PC-9 (cell line): ENCODE data around the gene UVRAG. TPM values are rescaled to one million over a fixed set of nuclear protein-coding genes. Genes with fewer than 3 reads are reported as not detected.

Source experiments
- BruUV-seq: library from RNA; stranded (reverse); fragments of 400-500 nt; replicated peaks from 2 replicates; lab custom pipeline; 2021; lab: Mats Ljungman, UMichigan
- CTCF ChIA-PET: fragments of 300-600 bp; sonication (Branson Sonifier 250); formaldehyde crosslinking; loops from one replicate; lab custom pipeline; 2022; ENCODE audit warnings: antibody characterized with exemption; lab: Charles Lee
- POLR2A ChIA-PET: fragments of 300-600 bp; sonication (Branson Sonifier 250); formaldehyde crosslinking; loops from one replicate; lab custom pipeline; 2022; ENCODE audit warnings: antibody characterized with exemption; ENCODE audit not compliant: unreplicated experiment; lab: Charles Lee
- DNase-seq, 2 experiments: peaks; one replicate each; pipeline versions ENCODE4 v3.0.0 to v3.0.0-alpha.2; 2015 to 2022; ENCODE audit warnings: mixed read lengths in 1 of 2
- H2AFZ ChIP-seq: fragments of 200-600 bp; sonication (generic); 2 replicates; pipeline ENCODE4 v1.8.1; 2017; ENCODE audit warnings: antibody characterized with exemption
- H3F3A ChIP-seq: fragments of 200-600 bp; sonication (generic); 2 replicates; pipeline ENCODE4 v1.8.1; 2017; ENCODE audit warnings: antibody characterized with exemption, mild to moderate bottlenecking, low read depth; ENCODE audit not compliant: insufficient read depth
- H3K27ac ChIP-seq: fragments of 200-600 bp; sonication (generic); 2 replicates; pipeline ENCODE4 v1.6.1; 2016; ENCODE audit warnings: mixed run types
- H3K27me3 ChIP-seq: fragments of 200-600 bp; sonication (generic); 2 replicates; pipeline ENCODE4 v1.6.1; 2016; ENCODE audit warnings: low read depth, mixed run types; ENCODE audit not compliant: insufficient read depth
- H3K36me3 ChIP-seq: fragments of 200-600 bp; sonication (generic); 2 replicates; pipeline ENCODE4 v1.6.1; 2016; ENCODE audit warnings: low read depth, mixed run types
- H3K4me1 ChIP-seq: fragments of 200-600 bp; sonication (generic); replicated peaks from 2 replicates; pipeline ENCODE4 v1.6.1; 2016; ENCODE audit warnings: mixed run types; ENCODE audit not compliant: insufficient read depth
- H3K4me2 ChIP-seq: fragments of 200-600 bp; sonication (generic); 2 replicates; pipeline ENCODE4 v1.6.1; 2017; ENCODE audit warnings: mixed run types
- H3K4me3 ChIP-seq: fragments of 200-600 bp; sonication (generic); 2 replicates; pipeline ENCODE4 v1.6.1; 2016; ENCODE audit warnings: mixed run types
- H3K79me2 ChIP-seq: fragments of 200-600 bp; sonication (generic); 2 replicates; pipeline ENCODE4 v1.6.1; 2017; ENCODE audit warnings: low read depth, mixed run types
- H3K9me2 ChIP-seq: fragments of 200-600 bp; sonication (generic); 2 replicates; pipeline ENCODE4 v1.8.1; 2017; ENCODE audit warnings: mild to moderate bottlenecking; ENCODE audit not compliant: insufficient read depth
- H3K9me3 ChIP-seq: fragments of 200-600 bp; sonication (generic); 2 replicates; pipeline ENCODE4 v1.8.1; 2016; ENCODE audit warnings: low read depth; ENCODE audit not compliant: insufficient read depth
- H4K20me1 ChIP-seq: fragments of 200-600 bp; sonication (generic); 2 replicates; pipeline ENCODE4 v1.8.1; 2017; ENCODE audit not compliant: insufficient read depth
- CTCF ChIP-seq: fragments of 200-600 bp; sonication (generic); conservative IDR thresholded peaks from 2 replicates; pipeline ENCODE4 v1.6.1; 2017; ENCODE audit warnings: mixed run types, antibody characterized with exemption, mild to moderate bottlenecking, moderate library complexity
- EZH2 ChIP-seq: fragments of 200-600 bp; sonication (generic); IDR thresholded peaks from 2 replicates; pipeline ENCODE4 v1.8.0; 2017; ENCODE audit warnings: antibody characterized with exemption, low read depth
- intact Hi-C: fragments of 100-400 bp; cut with micrococcal nuclease; formaldehyde crosslinking; loops from one replicate; pipeline ENCODE4 v1.10.0; 2022; ENCODE audit not compliant: unreplicated experiment
- total RNA-seq: library from RNA; stranded (reverse); gene quantifications from 2 replicates; pipeline ENCODE4 v1.2.3, GENCODE V29; 2021

The UVRAG gene
- total RNA-seq, 1 experiment from 2014 or later = 20.4 TPM

- Histone ChIP-seq H3K4me2 (no peak overlapping the region), H3F3A (peaks cover 9% of the 10 kb centered on the region; the same call in 1 of the 2 replicates), H4K20me1 (peaks cover 4% of the 10 kb centered on the region; the same call in 1 of the 2 replicates), H3K36me3 (no peaks in the 10 kb centered on the region), H3K27ac (no peak overlapping the region), H2AFZ (no peak overlapping the region), H3K79me2 (peaks cover 3% of the 10 kb centered on the region; the same call in 1 of the 2 replicates), H3K4me3 (no peak overlapping the region), H3K9me2 (no peaks in the 10 kb centered on the region), H3K4me1 (peaks cover 16% of the 10 kb centered on the region), H3K27me3 (no peaks in the 10 kb centered on the region), H3K9me3 (no peaks in the 10 kb centered on the region)
- BruUV-seq = no TSS peak
- POLR2A ChIA-PET = no interaction called here
- TF ChIP-seq EZH2 = no peak
- TF ChIP-seq CTCF = no peak
- CTCF ChIA-PET = no interaction called here
- no peak for DNase-seq
- intact Hi-C loops = no loop called here
Measured at GRCh38 chr11:75862437-75862836, 47.4 kb downstream of the UVRAG start.

GRCh38 chr11:75867778-75868374 is 52.9 kb downstream of the UVRAG start:
- no TSS peak for BruUV-seq
- peaks cover 19% of the 10 kb centered on the region for H3K4me1 ChIP-seq
- ChIA-PET POLR2A (no interaction called here), CTCF (interaction anchor here (0.6 to 1.3 kb wide), 4 partner anchors 51 to 539 kb away, joined by 3 to 7 read pairs (median 4); no protein-coding TSS in a partner anchor)
- no peaks in the 10 kb centered on the region for H3K27me3 ChIP-seq
- H2AFZ ChIP-seq = no peak overlapping the region
- no peaks in the 10 kb centered on the region for H3K9me2 ChIP-seq
- 0 out of 2 replicates have a peak, but pooled peaks cover 9% of the 10 kb centered on the region for H4K20me1 ChIP-seq
- TF ChIP-seq EZH2 (no peak), CTCF (peak; percentile 95)
- H3K4me3 ChIP-seq = no peak overlapping the region
- H3K79me2 ChIP-seq = no peaks in the 10 kb centered on the region
- H3K9me3 ChIP-seq = no peaks in the 10 kb centered on the region
- H3K4me2 ChIP-seq = no peak overlapping the region
- no peaks in the 10 kb centered on the region for H3K36me3 ChIP-seq
- H3F3A ChIP-seq = peaks cover 6% of the 10 kb centered on the region; the same call in 1 of the 2 replicates
- DNase-seq = peak; percentile 14 to 52
- H3K27ac ChIP-seq = no peak overlapping the region
- intact Hi-C loops = loop anchor here (1.0 to 5.0 kb wide), 6 partner anchors 53 to 480 kb away; partner anchors contain the start of gene UVRAG

GRCh38 chr11:75868990-75869389 is 54.0 kb downstream of the UVRAG start:
- H3K4me3 ChIP-seq = no peak overlapping the region
- DNase-seq = peak in 1 of 2 experiments; percentile 55
- ChIA-PET POLR2A (no interaction called here), CTCF (interaction anchor here (0.6 to 1.0 kb wide), 3 partner anchors 66 to 404 kb away, joined by 5 to 14 read pairs (median 7); no protein-coding TSS in a partner anchor)
- H4K20me1 ChIP-seq = 0 out of 2 replicates have a peak, but pooled peaks cover 9% of the 10 kb centered on the region
- peaks cover 6% of the 10 kb centered on the region; the same call in 1 of the 2 replicates for H3F3A ChIP-seq
- no peaks in the 10 kb centered on the region for H3K9me3 ChIP-seq
- intact Hi-C loops = loop anchor here (5.0 kb wide), 1 partner anchor 162 kb away; no protein-coding TSS in a partner anchor
- no peak for TF ChIP-seq EZH2
- no peak for TF ChIP-seq CTCF
- BruUV-seq = no TSS peak
- H3K9me2 ChIP-seq = no peaks in the 10 kb centered on the region
- H3K36me3 ChIP-seq = no peaks in the 10 kb centered on the region
- no peaks in the 10 kb centered on the region for H3K79me2 ChIP-seq
- H3K4me2 ChIP-seq = 0 out of 2 replicates have a peak overlapping the region, but pooled peaks have one; percentile 11
- no peak overlapping the region for H2AFZ ChIP-seq
- no peaks in the 10 kb centered on the region for H3K27me3 ChIP-seq
- peaks cover 19% of the 10 kb centered on the region for H3K4me1 ChIP-seq
- no peak overlapping the region for H3K27ac ChIP-seq
